ENCODE data around the gene KIAA1958. TPM values are rescaled to one million over a fixed set of nuclear protein-coding genes. Genes with fewer than 3 reads are reported as not detected.
A peak's percentile ranks its signal among the peaks of the same experiment; 100 is the strongest.
"Not testable (repeated sequence)": the region's sequence is repeated elsewhere in the genome, so short reads cannot be mapped to it uniquely, and the experiment has no call there.

Gene KIAA1958
- total RNA-seq, 1 donor from 2014 or later = 8.6 TPM

DNA sequence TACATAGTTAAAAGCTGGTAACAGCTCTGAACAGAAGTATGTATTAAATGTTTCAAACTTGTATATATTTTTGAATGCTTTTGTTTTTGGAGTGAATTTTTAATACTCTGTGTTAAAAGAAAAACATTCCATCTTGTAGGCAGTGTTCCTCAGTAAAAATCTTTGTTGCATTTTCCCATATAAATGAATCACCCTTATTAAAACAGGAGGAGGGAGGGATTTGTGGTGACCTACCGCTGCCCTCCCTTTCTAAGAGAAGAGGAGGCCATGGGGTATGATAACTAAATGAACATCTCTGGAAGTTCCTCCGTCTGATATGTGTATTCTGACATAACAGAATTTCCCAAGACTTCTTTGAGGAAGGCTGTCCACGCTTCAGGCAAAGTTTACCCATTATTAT is 177.9 kb downstream of the KIAA1958 start:
- no peak for DNase-seq

DNA sequence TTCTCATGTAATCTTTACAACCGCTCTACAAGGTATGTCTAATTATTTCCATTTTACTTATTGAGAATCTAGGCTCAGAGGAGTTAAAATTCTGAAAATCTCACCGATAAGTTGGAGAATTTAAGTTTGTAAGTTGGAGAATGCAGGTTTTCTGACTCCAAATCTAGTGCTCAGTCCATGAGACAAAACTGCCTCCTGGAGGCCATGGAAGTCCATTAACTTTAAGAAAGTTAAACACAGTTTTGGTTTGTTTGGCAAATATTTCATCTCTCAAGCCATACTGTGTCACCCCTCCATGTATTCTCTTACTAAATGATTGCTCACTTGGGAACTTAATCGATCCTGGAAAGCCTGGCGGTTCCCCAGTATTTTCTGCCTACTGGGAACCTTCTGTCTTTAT is 178.7 kb downstream of the KIAA1958 start:
- no peak for DNase-seq

DNA sequence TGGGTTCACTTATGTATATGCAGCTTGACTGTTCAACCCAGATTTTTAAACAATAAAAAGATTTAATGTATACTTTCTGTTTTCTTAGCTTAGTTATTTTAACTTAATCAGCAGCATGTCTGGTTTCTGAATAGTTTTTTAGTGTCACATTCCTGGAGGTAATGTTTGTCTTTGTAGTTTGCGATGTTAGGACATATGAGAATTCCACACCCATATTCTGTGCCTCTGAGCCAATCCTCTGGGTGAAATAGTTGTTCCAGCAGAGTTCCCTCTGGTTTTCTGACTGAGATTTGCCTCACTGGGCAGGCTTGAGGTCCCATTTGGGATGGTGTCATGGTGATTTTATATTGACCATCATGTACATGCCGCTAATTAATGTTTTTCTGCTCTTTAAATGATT is 182.7 kb downstream of the KIAA1958 start:
- no peak for DNase-seq

DNA sequence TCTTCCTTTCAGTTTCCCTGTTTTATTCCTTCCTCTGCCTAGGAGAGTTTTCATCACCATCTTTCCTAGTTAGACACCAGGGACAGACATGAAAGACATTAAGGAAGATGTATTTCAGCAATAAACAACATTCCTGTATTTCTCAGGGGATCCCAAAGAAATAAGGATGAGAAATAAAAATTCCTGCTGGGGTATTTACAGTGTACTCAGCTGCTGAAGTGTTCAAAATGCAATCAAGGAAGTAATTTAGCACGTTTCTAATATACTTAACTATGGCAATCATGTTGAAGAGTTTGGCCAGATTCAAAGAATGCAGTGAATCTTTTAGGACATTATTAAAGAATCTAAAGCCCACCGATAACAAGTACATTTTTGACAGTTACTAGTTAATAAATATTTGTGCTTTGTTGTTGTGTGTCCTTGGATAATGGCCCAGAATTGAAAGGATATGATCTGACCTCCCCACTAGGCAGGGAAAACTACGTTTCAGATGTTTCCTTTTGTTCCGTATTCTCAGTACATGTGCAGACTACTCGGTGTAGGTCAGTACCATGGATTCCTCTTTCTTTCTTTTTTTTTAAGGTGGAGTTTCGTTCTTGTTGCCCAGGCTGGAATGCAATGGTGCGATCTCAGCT is 184.5 kb downstream of the KIAA1958 start:
- DNase-seq = no peak

DNA sequence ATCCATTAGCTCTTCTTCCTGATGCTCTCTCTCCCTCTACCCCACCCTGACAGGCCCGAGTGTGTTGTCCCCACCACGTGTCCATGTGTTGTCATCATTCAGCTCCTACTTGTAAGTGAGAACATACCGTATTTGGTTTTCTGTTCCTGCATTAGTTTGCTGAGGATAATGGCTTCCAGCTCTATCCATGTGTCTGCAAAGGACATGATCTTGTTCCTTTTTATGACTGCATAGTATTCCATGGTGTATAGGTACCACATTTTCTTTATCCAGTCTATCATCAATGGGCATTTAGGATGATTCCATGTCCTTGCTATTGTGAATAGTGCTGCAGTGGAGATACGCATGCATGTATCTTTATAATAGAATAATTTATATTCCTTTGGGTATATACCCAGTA is 186.6 kb downstream of the KIAA1958 start:
- DNase-seq = not testable (repeated sequence)

DNA sequence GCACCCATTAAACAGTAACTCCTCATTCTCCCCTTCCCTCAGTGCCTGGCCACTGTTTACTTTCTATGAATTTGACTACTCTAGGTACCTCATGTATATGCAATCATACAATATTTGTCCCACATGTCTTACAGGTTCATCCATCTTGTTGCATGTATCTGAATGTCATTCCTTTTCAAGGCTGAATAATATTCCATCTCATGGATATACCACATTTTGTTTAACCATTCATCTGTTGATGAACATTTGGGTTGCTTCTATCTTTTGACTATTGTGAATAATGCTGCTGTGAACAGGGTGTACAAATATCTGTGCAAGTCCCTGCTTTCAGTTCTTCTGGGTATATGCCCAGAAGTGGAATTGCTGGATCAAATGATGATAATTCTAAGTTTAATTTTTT is 190.4 kb downstream of the KIAA1958 start:
- no peak for DNase-seq

DNA sequence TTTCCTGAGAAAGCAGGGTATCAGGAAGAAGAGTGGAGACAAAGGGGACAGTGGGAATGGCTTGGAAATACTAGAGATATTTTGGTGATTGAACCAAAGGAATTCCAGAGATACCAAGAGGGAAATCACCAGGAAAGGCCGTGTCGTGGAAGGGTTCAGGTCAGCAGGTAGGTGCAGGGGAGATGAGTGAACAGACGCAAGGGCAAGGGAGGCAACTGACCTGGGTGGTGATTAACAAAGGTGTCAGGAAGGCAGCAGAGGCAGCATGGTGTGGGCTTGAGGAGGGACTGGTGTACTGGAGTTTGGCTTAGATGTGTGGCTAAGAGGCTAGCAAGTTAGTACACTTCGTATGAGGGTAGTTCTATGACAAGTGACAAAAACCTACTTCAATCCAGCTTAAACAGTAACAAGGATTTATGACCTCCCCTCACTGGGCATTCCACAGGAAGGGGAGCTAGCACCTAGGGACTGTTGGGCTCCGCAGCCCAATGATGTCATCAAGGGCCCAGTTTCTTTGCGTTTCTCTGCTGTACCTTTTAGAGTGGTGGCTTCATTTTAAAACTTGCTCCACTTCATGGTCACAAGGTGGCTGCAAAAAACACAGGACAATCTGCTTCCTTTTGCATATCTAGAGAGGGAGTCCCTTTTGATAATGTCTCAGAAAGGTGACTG is 194.2 kb downstream of the KIAA1958 start:
- DNase-seq = no peak

DNA sequence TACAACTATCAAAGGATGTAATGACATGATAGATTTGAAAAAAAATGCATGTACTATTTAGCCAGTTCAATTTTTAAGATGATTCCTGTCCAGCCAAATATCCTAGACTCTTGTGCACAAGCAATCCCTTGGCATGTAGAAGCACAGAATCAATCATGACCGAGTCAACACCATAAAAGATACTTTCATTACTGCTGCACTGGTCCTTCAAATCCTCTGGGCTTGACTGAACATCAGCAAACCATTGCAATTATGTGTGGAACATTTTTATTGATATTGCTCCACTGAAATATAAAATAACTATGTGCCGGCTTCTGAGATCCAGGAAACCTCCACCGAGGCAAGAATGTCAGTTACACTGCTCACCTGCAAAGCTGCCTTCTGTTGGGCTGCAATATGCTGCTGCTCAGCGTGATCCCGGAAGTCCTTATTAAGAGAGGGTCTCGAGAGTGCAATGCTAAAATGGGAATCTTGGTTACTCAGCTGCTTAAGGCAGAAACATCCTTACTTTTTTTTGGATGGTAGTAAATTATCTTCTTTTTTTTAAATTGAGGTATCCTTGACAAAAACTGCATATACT is 202.6 kb downstream of the KIAA1958 start:
- DNase-seq = no peak

DNA sequence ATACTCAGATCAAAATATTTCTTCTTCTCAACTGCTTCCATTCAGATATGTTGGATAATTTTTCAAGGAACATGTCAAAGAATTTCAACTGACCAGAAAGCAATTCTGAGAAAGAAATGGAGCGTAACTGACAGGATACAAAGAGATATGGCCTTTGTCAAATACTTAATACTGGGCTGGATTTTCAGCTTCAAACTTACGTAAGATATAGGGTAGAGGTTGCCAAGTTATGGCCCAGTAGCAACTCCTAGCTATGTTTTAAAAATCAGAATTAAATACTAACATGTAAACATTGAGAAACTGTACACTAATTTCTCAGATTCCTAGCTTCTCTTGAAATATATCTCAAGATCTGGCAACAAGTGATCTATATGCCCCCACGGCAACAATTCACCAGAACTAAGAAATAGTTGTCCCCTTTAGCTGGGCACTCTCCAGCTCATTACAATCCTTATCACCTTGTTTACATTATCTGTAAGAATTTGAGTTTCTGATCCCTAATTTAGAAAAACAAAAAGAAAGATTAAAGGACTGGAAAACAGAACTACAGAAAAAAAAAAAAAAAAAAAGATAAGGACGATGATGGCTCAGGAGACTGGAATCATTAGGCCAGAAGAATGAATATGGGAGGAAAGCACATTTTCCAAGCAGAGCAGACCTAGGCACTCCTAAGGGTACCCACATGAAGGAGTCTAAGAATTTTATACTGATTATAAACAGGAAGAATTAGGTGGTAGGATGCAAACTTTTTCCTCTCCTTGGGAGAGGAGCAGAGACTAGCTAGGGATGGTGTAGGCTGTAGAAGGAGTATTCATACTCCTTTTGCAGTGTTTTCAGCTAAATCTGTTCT is 208.3 kb downstream of the KIAA1958 start:
- no peak for DNase-seq

DNA sequence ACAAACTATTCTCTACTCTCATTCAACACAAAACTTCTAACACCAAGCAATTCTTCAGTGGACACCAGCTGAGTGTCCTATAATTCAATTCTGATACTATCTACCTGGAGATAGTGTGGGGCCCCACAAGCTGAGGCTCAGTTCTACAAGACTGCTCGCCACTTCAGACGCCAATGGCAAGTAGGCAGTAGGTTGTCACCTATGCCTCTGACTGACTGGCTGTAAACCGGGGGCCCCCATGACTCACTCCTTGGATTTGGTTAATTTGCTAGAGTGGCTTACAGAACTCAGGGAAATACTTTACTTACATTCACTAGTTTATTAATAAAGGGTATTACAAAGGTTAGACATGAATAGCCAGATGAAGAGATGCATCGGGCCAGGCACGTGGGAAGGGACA is 209.8 kb downstream of the KIAA1958 start:
- DNase-seq = no peak

DNA sequence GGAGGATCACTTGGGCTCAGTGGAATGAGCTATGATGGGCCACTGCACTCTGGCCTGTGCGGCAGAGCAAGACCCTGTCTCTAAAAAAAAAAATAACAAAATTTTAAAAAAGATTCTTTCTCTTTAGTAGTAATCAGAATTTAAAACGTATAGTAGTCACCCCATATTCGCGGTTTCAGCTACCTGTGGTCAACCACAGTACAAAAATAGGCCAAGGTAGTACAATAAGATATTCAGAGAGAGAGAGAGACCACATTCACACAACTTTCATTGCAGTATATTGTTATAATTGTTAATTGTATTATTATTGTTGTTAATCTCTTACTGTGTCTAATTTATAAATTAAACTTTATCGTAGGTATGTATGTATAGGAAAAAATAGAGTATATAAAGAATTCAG is 212.6 kb downstream of the KIAA1958 start:
- no peak for DNase-seq

DNA sequence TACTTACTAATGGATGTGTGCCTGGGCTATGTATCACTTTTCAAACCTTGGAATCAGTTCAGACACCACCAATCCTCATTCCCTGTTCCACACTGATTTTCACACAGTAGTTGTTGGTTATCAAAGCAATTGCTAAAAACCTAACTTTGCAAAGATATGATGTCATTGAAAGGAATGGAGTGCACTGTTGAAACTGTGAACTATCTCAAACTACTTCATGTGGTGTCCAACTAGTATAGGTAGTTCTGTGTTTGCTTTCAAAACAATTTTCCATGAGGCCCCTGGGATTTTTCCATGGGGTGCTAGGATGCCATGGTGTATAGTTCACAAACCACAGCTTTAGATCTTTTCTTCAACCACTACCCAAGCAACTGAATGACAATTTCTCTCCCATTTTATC is 213.5 kb downstream of the KIAA1958 start:
- no peak for DNase-seq

DNA sequence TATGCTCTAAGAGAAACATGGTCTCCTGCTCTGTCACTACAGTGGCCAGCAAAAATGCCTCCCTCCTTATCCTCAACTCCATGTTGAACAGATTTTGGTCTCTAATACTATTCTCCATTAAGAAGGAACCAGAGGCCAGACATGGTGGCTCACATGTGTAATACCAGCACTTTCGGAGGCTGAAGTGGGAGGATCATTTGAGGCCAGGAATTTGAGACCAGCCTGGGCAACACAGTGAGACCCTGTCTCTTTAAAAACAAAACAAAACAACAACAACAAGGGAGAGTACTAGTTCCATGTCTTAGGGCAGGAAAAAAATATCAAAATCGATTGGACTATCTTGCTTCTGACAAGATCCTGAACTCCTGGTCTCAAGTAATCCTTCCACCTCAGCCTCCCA is 216.7 kb downstream of the KIAA1958 start:
- DNase-seq = no peak

DNA sequence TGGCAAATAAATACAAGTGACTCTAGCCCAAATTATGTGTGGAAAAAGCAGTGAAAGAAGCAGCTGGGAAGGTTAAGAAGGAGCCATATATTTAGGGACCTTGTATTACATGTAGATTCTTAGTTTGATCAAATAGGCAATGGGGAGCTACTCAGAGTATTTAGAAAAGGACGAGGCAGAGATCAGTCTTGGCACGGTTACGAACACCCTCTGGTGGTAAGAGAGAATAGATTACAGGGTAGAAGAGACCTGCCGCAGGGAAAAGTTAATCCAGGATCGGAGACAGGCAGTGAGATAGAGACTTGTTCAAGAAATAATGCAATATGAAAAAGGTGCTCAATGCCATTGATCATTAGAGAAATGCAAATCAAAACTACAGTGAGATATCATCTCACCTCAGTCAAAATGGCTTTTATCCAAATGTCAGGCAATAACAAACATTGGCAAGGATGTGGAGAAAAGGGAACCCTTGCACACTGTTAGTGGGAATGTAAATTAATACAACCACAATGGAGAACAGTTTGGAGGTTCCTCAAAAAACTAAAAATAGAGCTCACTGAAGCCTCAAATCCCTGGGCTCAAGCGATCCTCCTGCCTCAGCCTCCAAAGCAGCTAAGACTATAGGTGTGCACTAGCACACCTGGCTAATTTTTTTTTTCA is 219.3 kb downstream of the KIAA1958 start:
- DNase-seq = peak; percentile 17

DNA sequence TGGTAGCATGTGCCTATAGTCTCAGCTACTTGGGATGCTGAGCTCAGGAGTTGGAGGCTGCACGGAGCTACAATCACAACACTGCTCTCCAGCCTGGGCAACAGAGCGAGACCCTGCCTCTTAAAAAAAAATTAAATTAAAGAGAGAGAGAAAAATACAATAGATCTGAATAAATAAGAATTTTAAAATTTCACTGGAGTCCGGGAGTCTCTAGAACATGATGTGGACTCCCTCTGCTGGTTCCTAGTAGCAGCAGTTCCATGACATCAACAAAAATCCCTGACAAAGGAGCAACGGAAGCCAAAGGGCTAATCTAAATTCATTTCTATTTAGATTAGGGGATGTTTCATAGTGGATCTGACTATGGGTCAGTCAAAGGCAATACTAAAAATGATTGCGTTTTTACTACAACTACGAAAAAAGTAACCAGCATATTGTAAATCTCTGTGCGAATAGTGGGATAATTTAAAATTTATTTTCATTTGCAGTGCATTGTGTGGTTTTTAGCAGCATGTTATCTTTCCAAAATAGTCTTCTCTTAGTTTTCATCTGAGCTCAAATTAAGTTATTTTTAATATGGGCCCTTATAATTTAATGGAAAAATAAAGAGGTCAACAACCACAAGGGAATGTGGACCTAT is 224.5 kb downstream of the KIAA1958 start:
- no peak for DNase-seq

DNA sequence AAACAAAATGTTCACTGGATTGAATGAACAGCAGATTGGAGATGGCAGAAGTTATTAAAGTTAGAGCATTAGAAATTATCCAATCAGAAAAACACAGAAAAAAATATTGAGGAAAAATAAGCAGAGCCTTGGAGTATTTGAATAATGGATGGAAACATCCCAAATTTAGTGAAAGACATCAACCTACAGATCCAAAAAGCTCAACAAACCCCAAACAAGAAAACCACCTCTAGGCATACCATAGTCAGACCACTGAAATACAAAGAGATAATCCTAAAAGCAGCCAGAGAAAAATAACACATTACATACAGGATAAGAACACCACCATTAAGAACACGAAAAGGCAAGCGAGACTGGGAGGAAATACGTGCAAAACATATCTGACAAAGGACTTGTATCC is 226.1 kb downstream of the KIAA1958 start:
- DNase-seq = no peak

DNA sequence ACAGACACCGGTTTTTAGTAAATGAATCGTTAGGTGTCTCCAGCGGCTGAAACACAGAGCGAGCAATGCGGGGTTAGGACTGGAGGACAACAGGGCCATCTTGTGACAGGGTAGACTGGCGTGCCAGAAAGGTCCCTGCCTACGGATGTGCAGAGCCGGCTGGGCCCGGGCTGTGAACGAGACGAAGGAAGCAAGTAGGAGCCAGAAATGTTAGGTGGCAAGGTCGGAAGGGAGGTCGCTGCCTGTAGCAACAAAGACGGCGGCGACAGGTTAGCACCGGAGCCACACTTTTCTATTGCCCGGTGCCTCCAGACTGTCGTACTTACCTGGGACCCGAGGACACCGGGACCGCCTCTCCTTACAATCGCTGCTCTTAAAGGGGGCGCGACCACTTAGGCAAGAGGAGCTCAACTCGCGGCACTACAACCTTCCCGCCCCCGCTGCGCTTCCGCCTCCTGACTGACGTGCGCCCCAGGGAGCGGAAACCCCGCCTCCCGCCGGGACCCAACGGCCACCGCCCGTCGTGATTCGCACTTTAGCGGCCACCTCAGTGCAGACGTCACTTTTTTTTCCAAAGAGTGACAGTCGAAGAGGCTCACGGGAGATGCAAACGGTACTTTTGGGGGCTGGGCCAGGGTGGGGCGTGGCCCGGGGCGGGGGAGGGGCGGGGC is 231.2 kb downstream of the KIAA1958 start, which contains the start of gene INIP:
INIP (minus strand) TSS at position 457 of the 671 bp plus-strand sequence. CDS start 1,632 bp downstream, outside the sequence.
- peak; percentile 94 for DNase-seq

Data from occipital lobe (tissue), 2 donors.